ENCODE measurements around the gene AKT2. TPM values are rescaled to one million over a fixed set of nuclear protein-coding genes. Genes with fewer than 3 reads are reported as not detected.

The AKT2 gene
- total and polyA plus RNA-seq, 2 donors from 2014 or later, result 75.0 to 154 TPM

GRCh38 chr19:40228346-40228745 lies 56.8 kb downstream of the AKT2 start:
- peaks cover 0 to 2% (median 0%) of the 10 kb centered on the region in 3 donors for H3K36me3 ChIP-seq (ENCODE audit: control insufficient read depth in 2 of 3, insufficient read depth in 3 of 3, low read length in 3 of 3)
- H3K4me3 ChIP-seq (ENCODE audit: low read length in 3 of 3), result no peak overlapping the region
- H3K4me1 ChIP-seq (ENCODE audit: control insufficient read depth in 2 of 3, insufficient read depth in 2 of 3, low read depth in 1 of 3, low read length in 3 of 3), result peaks cover 0 to 13% (median 9%) of the 10 kb centered on the region in 3 donors
- FAIRE-seq (no peak), DNase-seq (no peak)
- intact Hi-C loops (cut with DNase I), result no loop called here
- no peak overlapping the region for H3K27ac ChIP-seq (ENCODE audit: low read depth in 2 of 2, low read length in 2 of 2)
- H3K27me3 ChIP-seq (ENCODE audit: control insufficient read depth, insufficient read depth, low read length), result peaks cover 8% of the 10 kb centered on the region
- no peak for TF ChIP-seq CTCF (IDR thresholded peaks at IDR 0.05; ENCODE audit: borderline replicate concordance, extremely low read depth, insufficient read depth)
- H3K9me3 ChIP-seq (ENCODE audit: control insufficient read depth in 2 of 3, insufficient read depth in 1 of 3, low read length in 3 of 3), result no peaks in the 10 kb centered on the region
- H3K9ac ChIP-seq (ENCODE audit: low read length in 3 of 3), result no peak overlapping the region

GRCh38 chr19:40225440-40226305 lies 59.5 kb downstream of the AKT2 start:
- no peak for FAIRE-seq
- H3K9me3 ChIP-seq (ENCODE audit: control insufficient read depth in 2 of 3, insufficient read depth in 1 of 3, low read length in 3 of 3), result no peaks in the 10 kb centered on the region
- peaks cover 8% of the 10 kb centered on the region for H3K27me3 ChIP-seq (ENCODE audit: control insufficient read depth, insufficient read depth, low read length)
- peak overlapping the region in 2 of 3 donors; percentile 4 to 26 for H3K4me3 ChIP-seq (ENCODE audit: low read length in 3 of 3)
- H3K4me1 ChIP-seq (ENCODE audit: control insufficient read depth in 2 of 3, insufficient read depth in 2 of 3, low read depth in 1 of 3, low read length in 3 of 3), result no peaks in the 10 kb centered on the region
- no peak for TF ChIP-seq CTCF (IDR thresholded peaks at IDR 0.05; ENCODE audit: borderline replicate concordance, extremely low read depth, insufficient read depth)
- intact Hi-C loops (cut with DNase I), result no loop called here
- peak in 1 of 5 donors; percentile 39 for DNase-seq
- no peak overlapping the region for H3K9ac ChIP-seq (ENCODE audit: low read length in 3 of 3)
- no peak overlapping the region for H3K27ac ChIP-seq (ENCODE audit: low read depth in 2 of 2, low read length in 2 of 2)
- H3K36me3 ChIP-seq (ENCODE audit: control insufficient read depth in 2 of 3, insufficient read depth in 3 of 3, low read length in 3 of 3), result no peaks in the 10 kb centered on the region

GRCh38 chr19:40224342-40225150 lies 60.6 kb downstream of the AKT2 start:
- H3K4me3 ChIP-seq (ENCODE audit: low read length in 3 of 3), result no peak overlapping the region
- DNase-seq (no peak), FAIRE-seq (no peak)
- intact Hi-C loops (cut with DNase I), result loop anchor here (5.0 kb wide), 1 partner anchor 82 kb away; no protein-coding TSS in a partner anchor
- no peak overlapping the region for H3K27ac ChIP-seq (ENCODE audit: low read depth in 2 of 2, low read length in 2 of 2)
- no peak overlapping the region for H3K9ac ChIP-seq (ENCODE audit: low read length in 3 of 3)
- TF ChIP-seq CTCF (IDR thresholded peaks at IDR 0.05; ENCODE audit: borderline replicate concordance, extremely low read depth, insufficient read depth), result no peak
- H3K4me1 ChIP-seq (ENCODE audit: control insufficient read depth in 2 of 3, insufficient read depth in 2 of 3, low read depth in 1 of 3, low read length in 3 of 3), result no peaks in the 10 kb centered on the region
- no peaks in the 10 kb centered on the region for H3K9me3 ChIP-seq (ENCODE audit: control insufficient read depth in 2 of 3, insufficient read depth in 1 of 3, low read length in 3 of 3)
- H3K27me3 ChIP-seq (ENCODE audit: control insufficient read depth, insufficient read depth, low read length), result peaks cover 13% of the 10 kb centered on the region
- no peaks in the 10 kb centered on the region for H3K36me3 ChIP-seq (ENCODE audit: control insufficient read depth in 2 of 3, insufficient read depth in 3 of 3, low read length in 3 of 3)
